ENCODE results near the gene DOK6. TPM values are rescaled to one million over a fixed set of nuclear protein-coding genes. Genes with fewer than 3 reads are reported as not detected.

The DOK6 gene
- total and polyA plus RNA-seq, 9 of the 15 experiments (the other 6 are each of a cell fraction or from before 2014, with no cell fraction given): not detected

GRCh38 chr18:69844656-69845055 lies 444.0 kb downstream of the DOK6 start (continued):
- TF ChIP-seq, protein P1, sequence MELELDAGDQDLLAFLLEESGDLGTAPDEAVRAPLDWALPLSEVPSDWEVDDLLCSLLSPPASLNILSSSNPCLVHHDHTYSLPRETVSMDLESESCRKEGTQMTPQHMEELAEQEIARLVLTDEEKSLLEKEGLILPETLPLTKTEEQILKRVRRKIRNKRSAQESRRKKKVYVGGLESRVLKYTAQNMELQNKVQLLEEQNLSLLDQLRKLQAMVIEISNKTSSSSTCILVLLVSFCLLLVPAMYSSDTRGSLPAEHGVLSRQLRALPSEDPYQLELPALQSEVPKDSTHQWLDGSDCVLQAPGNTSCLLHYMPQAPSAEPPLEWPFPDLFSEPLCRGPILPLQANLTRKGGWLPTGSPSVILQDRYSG (tag; conservative IDR thresholded peaks at IDR 0.05; ENCODE audit: low read depth): no peak
- TF ChIP-seq TFE3 (CRISPR knock-in tag; IDR thresholded peaks at IDR 0.05): no peak
- TF ChIP-seq, protein P2, sequence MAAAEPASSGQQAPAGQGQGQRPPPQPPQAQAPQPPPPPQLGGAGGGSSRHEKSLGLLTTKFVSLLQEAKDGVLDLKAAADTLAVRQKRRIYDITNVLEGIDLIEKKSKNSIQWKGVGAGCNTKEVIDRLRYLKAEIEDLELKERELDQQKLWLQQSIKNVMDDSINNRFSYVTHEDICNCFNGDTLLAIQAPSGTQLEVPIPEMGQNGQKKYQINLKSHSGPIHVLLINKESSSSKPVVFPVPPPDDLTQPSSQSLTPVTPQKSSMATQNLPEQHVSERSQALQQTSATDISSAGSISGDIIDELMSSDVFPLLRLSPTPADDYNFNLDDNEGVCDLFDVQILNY (CRISPR knock-in tag; IDR thresholded peaks at IDR 0.05): no peak
- TF ChIP-seq CHAMP1 (IDR thresholded peaks at IDR 0.05): no peak
- no peak for TF ChIP-seq NCOA1 (IDR thresholded peaks at IDR 0.05; ENCODE audit: low read depth)
